LNCAP (cell line): ENCODE results near the gene FLCN.

Experiments
- TF ChIP-seq, protein P1 (sequence below): fragments of 450-650 bp; IDR thresholded peaks from 2 replicates; pipeline ENCODE4 v1.5.1; 2017; ENCODE audit warnings: mild to moderate bottlenecking

Gene FLCN

GRCh38 chr17:17258998-17259397, 22.0 kb upstream of the FLCN start:
- TF ChIP-seq, protein P1, sequence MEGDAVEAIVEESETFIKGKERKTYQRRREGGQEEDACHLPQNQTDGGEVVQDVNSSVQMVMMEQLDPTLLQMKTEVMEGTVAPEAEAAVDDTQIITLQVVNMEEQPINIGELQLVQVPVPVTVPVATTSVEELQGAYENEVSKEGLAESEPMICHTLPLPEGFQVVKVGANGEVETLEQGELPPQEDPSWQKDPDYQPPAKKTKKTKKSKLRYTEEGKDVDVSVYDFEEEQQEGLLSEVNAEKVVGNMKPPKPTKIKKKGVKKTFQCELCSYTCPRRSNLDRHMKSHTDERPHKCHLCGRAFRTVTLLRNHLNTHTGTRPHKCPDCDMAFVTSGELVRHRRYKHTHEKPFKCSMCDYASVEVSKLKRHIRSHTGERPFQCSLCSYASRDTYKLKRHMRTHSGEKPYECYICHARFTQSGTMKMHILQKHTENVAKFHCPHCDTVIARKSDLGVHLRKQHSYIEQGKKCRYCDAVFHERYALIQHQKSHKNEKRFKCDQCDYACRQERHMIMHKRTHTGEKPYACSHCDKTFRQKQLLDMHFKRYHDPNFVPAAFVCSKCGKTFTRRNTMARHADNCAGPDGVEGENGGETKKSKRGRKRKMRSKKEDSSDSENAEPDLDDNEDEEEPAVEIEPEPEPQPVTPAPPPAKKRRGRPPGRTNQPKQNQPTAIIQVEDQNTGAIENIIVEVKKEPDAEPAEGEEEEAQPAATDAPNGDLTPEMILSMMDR = no peak

- TF ChIP-seq, protein P1 = no peak
Measured at GRCh38 chr17:17258011-17258410, 21.0 kb upstream of the FLCN start.

- TF ChIP-seq, protein P1 = no peak
Measured at GRCh38 chr17:17256316-17256715, 19.3 kb upstream of the FLCN start.

DNA sequence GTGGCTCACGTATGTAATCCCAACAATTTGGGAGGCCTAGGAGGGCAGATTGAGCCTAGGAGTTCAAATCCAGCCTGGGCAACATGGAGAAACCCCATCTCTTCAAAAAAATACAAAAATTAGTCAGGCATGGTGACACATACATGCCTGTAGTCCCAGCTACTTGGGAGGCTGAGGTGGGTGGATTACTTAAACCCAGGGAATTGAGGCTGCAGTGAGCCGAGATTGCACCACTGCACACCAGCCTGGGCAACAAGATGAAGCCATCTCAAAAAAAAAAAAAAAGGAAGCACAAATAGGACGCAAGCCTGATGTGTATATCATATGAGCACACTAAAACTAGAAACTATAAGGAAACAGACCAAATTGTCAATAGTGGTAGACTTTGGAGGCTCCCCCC, 17.1 kb upstream of the FLCN start:
- TF ChIP-seq, protein P1 = no peak

DNA sequence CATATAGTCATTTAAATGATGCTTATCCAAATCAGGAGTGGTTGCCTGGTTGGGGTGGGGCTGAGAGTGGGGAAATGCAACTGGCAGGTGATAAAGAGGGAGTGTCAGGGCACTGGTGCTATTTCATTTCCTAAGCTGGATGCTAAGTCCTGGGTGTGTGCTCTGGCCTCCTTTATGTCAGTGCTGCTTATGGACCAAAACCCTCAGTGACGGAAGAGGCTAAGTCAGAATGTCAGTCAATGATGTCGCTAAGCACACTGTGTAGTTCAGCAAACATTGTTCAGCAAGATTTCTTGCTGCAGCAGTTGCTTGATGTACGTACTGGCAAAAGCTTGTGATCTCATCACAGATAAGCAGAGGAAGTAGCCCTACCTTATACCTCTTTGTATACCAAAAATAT, 16.4 kb upstream of the FLCN start:
- TF ChIP-seq, protein P1 = no peak

GRCh38 chr17:17252149-17252661, 15.2 kb upstream of the FLCN start:
- TF ChIP-seq, protein P1 = no peak

GRCh38 chr17:17246879-17247278, 9.9 kb upstream of the FLCN start:
- TF ChIP-seq, protein P1 = no peak

- TF ChIP-seq, protein P1 = no peak
Measured at GRCh38 chr17:17243163-17243562, 6.2 kb upstream of the FLCN start.
